ENCODE measurements around the gene SNAPC2. TPM values are rescaled to one million over a fixed set of nuclear protein-coding genes. Genes with fewer than 3 reads are reported as not detected.

Gene SNAPC2
- total and polyA plus RNA-seq, 2 of the 13 experiments (the other 11 are each of a cell fraction or from before 2014, with no cell fraction given): 10.2 to 12.7 TPM

DNA sequence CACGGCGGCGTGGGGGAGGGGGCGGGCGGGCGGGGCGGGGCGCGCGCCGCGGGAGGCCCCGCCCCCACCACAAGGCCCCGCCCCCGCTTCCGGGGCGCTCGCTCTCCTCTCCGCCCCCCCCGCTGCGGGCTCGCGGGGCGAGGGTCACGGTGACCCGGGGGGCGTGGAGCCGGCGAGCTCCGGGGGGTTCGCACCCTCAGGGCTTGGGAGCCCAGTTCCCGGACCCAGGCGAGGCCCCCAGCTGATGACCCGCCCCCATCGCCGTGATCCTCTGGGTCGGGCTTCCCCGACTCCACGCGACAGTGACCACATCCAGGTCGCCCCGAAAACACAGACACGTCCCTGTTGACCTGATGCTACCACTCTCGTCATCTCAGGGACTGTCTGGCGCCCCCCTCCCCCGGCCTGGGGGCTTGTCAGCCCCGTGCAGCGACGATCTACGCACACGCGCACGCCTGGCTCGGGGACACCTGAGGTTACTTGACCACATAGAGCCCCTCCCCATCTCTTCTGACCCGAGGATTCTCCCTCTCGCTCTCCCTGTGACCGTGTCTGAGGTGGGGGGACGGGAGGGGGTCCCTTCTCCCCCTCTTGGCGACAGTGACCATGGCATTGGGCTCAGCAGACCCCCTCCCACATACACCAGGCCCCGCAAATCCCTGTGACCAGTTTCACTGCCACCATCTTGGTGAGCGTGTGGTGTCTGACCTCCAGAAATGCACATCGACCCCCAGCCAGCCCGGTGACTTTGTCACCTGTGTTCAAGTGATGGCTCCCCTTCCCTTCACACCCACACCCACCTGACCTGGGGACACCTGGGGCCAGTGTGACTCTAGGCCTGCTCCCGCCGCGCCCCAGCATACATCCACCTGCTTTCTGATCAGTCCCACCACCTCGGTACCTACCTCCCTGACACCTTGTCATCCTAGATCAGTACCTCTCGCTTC, 15.8 kb upstream of the SNAPC2 start (continued):
- TF ChIP-seq HMGXB3 (CRISPR knock-in tag; IDR thresholded peaks at IDR 0.05; ENCODE audit: borderline replicate concordance) (0 out of 2 replicates have a peak, but pooled peaks have one; percentile 3), CREB1 (IDR thresholded peaks at IDR 0.05) (no peak), CREB1 (CRISPR knock-in tag; IDR thresholded peaks at IDR 0.05) (no peak), ZNF720 (CRISPR knock-in tag; IDR thresholded peaks at IDR 0.05) (no peak), DNMT1 (CRISPR knock-in tag; IDR thresholded peaks at IDR 0.05) (no peak), ZSCAN12 (CRISPR knock-in tag; IDR thresholded peaks at IDR 0.05) (no peak), EHMT2 (IDR thresholded peaks at IDR 0.05; ENCODE audit: borderline replicate concordance, low read depth, low read length) (no peak), WIZ (CRISPR knock-in tag; IDR thresholded peaks at IDR 0.05) (peak; percentile 18; the same call in 1 of the 2 replicates), NR3C1 (CRISPR knock-in tag; IDR thresholded peaks at IDR 0.05) (no peak), ZNF710 (CRISPR knock-in tag; IDR thresholded peaks at IDR 0.05; ENCODE audit: borderline replicate concordance) (0 out of 2 replicates have a peak, but pooled peaks have one; percentile 26)
- TF ChIP-seq, protein P1, sequence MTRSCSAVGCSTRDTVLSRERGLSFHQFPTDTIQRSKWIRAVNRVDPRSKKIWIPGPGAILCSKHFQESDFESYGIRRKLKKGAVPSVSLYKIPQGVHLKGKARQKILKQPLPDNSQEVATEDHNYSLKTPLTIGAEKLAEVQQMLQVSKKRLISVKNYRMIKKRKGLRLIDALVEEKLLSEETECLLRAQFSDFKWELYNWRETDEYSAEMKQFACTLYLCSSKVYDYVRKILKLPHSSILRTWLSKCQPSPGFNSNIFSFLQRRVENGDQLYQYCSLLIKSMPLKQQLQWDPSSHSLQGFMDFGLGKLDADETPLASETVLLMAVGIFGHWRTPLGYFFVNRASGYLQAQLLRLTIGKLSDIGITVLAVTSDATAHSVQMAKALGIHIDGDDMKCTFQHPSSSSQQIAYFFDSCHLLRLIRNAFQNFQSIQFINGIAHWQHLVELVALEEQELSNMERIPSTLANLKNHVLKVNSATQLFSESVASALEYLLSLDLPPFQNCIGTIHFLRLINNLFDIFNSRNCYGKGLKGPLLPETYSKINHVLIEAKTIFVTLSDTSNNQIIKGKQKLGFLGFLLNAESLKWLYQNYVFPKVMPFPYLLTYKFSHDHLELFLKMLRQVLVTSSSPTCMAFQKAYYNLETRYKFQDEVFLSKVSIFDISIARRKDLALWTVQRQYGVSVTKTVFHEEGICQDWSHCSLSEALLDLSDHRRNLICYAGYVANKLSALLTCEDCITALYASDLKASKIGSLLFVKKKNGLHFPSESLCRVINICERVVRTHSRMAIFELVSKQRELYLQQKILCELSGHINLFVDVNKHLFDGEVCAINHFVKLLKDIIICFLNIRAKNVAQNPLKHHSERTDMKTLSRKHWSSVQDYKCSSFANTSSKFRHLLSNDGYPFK (CRISPR knock-in tag; IDR thresholded peaks at IDR 0.05; ENCODE audit: borderline replicate concordance): no peak
- TF ChIP-seq, protein P2, sequence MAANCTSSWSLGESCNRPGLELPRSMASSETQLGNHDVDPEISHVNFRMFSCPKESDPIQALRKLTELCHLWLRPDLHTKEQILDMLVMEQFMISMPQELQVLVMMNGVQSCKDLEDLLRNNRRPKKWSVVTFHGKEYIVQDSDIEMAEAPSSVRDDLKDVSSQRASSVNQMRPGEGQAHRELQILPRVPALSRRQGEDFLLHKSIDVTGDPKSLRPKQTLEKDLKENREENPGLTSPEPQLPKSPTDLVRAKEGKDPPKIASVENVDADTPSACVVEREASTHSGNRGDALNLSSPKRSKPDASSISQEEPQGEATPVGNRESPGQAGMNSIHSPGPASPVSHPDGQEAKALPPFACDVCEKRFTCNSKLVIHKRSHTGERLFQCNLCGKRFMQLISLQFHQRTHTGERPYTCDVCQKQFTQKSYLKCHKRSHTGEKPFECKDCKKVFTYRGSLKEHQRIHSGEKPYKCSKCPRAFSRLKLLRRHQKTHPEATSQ (CRISPR knock-in tag; IDR thresholded peaks at IDR 0.05; ENCODE audit: borderline replicate concordance): no peak
- TF ChIP-seq, protein P3, sequence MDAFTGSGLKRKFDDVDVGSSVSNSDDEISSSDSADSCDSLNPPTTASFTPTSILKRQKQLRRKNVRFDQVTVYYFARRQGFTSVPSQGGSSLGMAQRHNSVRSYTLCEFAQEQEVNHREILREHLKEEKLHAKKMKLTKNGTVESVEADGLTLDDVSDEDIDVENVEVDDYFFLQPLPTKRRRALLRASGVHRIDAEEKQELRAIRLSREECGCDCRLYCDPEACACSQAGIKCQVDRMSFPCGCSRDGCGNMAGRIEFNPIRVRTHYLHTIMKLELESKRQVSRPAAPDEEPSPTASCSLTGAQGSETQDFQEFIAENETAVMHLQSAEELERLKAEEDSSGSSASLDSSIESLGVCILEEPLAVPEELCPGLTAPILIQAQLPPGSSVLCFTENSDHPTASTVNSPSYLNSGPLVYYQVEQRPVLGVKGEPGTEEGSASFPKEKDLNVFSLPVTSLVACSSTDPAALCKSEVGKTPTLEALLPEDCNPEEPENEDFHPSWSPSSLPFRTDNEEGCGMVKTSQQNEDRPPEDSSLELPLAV (CRISPR knock-in tag; conservative IDR thresholded peaks at IDR 0.05; ENCODE audit: low read depth): no peak
